PC-3 (cell line): Measurements from ENCODE around the gene PSMB10.

Source experiments
- EZH2 ChIP-seq: fragments of 300-600 bp; sonication (generic); IDR thresholded peaks from one replicate; pipeline ENCODE4 v1.6.1; 2017; ENCODE audit warnings: antibody characterized with exemption, mild to moderate bottlenecking, low read length; ENCODE audit not compliant: unreplicated experiment
- EZH2phosphoT487 ChIP-seq: fragments of 300-600 bp; sonication (generic); IDR thresholded peaks from 2 replicates; pipeline ENCODE4 v1.6.1; 2018; ENCODE audit warnings: mild to moderate bottlenecking, antibody characterized with exemption, low read length, borderline replicate concordance
- TF ChIP-seq, protein P1 (sequence below): fragments of 300-600 bp; sonication (generic); conservative IDR thresholded peaks from 2 replicates; pipeline ENCODE4 v1.5.1; 2017; ENCODE audit warnings: antibody characterized with exemption, low read depth, mild to moderate bottlenecking, low read length

DNA sequence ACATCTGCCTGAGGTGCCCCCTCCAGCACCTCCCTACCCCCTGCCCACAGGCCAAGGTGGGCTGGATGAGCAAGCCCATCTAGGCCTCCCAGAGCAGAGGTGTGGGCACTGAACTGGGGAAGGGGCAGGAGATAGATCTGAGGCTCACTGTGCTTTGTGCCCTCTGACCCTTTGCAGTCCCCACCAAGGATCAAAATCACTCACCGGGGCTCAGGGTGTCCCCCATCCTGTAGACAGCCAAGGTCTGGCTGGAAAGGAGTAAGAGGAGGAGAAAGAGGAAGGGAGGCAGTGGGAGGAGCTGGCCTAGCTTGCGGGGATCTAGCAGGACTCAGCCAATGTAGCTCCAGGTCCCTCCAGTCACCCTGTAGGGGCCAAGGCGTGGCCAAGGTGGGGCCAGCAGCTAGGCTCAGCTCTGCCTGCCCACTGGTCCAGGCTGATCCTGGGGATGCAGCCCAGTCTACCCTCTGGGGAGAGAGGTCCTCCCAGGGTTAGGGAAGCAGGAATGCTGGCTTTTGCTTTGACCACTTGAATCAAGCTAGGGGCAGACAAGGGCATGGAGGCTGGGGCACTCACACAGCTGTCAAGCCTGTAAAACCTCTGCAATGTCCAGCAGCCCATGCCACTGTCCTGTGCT, 30.0 kb upstream of the PSMB10 start:
- TF ChIP-seq, protein P1, sequence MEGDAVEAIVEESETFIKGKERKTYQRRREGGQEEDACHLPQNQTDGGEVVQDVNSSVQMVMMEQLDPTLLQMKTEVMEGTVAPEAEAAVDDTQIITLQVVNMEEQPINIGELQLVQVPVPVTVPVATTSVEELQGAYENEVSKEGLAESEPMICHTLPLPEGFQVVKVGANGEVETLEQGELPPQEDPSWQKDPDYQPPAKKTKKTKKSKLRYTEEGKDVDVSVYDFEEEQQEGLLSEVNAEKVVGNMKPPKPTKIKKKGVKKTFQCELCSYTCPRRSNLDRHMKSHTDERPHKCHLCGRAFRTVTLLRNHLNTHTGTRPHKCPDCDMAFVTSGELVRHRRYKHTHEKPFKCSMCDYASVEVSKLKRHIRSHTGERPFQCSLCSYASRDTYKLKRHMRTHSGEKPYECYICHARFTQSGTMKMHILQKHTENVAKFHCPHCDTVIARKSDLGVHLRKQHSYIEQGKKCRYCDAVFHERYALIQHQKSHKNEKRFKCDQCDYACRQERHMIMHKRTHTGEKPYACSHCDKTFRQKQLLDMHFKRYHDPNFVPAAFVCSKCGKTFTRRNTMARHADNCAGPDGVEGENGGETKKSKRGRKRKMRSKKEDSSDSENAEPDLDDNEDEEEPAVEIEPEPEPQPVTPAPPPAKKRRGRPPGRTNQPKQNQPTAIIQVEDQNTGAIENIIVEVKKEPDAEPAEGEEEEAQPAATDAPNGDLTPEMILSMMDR, result no peak
- TF ChIP-seq EZH2 (no peak), EZH2phosphoT487 (no peak)
